ENCODE data around the gene RBM26.

RBM26 gene

DNA sequence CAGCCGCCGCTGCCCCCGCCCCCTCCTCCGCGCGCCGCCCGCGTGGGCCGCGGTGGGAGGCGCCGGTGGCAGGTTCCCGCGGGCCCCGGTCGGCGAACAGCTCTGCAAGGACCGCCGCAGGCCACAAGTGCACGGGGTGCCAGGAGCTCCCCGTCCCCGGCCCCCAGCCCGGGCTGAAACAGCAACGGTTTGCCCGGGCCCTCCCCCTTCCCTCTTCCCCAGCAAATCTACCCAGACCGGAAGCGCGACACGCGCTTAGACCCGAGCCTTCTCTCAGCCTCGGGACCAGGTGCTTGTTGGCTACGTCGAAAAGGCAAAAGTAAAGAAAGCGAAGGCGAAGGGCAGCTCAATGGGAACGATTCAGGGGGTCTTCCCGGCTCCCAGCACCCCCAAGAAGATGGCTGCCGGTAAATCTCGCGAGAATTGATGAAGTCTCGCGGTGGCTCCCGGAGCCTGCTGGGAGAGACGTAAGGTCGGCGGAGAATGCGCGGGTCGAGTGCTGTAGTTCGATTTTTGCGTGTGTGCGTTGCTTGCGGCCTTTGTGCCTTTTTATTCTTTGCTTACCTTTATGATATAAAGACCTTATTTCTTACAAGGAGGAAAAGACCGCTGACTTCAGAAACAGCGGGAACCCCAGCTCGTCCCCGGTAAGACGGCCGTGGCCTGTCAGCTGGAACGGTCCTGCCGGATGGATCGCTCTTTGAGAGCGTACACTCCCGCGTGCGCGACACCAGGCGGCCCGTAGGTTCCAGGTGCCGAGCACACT is at the start of gene RBM26:
TSS of gene RBM26 (minus strand) at position 425 of the 766 bp plus-strand sequence. CDS start 481 bp downstream, outside the sequence.
- peak; percentile 94 for DNase-seq

GRCh38 chr13:79455331-79455730 is 49.3 kb upstream of the RBM26 start:
- no peak for DNase-seq

DNA sequence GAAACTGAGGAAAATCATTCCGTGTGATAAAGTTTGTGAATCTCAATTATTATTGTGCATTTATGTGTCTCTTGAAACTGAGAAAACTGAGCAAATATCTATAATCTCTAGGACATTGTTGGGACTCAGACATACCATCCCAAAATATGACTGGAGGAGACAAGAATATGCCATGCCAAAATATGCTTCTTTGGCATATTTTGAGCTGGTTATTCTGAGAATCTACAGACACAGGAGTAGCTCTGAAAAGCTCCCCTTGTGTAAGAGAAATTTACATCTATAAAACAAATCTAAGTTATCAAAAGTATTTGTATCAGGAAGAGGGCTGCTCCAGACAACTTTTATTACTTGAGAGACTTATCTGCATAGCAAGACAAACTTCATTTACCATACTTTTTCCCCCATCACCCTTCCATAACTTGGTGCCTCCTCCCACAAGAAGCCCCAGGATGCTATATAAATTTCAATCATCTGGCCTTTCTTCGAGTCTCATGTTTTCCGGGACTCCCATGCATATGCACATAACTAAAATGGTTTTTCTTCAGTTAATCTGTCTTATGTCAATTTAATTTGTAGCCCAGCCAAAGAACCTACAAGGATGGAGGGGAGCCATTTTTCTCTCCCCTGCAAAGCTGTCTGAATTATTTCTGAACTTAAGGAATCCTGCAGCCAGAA is 46.3 kb upstream of the RBM26 start:
- no peak for DNase-seq

GRCh38 chr13:79451500-79451962 is 45.5 kb upstream of the RBM26 start:
- DNase-seq, result peak; percentile 84 to 90

GRCh38 chr13:79450110-79450509 is 44.1 kb upstream of the RBM26 start:
- DNase-seq, result no peak

GRCh38 chr13:79448413-79448812 is 42.4 kb upstream of the RBM26 start:
- DNase-seq, result no peak

- DNase-seq, result no peak
These were observed 41.7 kb upstream of the RBM26 start for GRCh38 chr13:79447741-79448140.

DNA sequence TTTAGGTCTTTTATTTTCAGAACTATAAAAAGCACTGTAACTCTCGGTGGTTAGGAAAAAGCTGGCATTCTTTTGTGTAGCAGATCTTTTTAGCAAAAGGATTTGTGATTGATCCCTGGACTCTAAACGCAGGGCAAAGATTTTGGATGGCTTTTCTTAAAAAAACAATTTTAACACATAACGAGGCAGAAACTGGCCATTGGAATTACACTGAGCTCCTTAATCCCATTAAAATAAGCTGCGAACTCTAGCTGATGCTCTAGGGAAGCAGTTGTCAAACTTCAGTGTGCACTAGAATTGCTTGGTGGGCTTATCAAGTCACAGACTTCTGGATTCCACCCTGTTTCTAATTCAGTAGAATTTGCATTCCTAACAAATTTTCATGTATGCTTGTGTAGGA is 41.1 kb upstream of the RBM26 start:
- DNase-seq, result no peak

- peak in 1 of 2 donors; percentile 13 for DNase-seq
These were observed 40.1 kb upstream of the RBM26 start for GRCh38 chr13:79445968-79446645.

GRCh38 chr13:79442706-79443105 is 36.7 kb upstream of the RBM26 start:
- no peak for DNase-seq

- no peak for DNase-seq
These were observed 36.2 kb upstream of the RBM26 start for GRCh38 chr13:79442221-79442620.

GRCh38 chr13:79440958-79441528 is 35.0 kb upstream of the RBM26 start:
- no peak for DNase-seq

- no peak for DNase-seq
These were observed 33.2 kb upstream of the RBM26 start for GRCh38 chr13:79439275-79439674.

GRCh38 chr13:79435561-79435990 is 29.5 kb upstream of the RBM26 start:
- DNase-seq, result no peak

- no peak for DNase-seq
These were observed 28.5 kb upstream of the RBM26 start for GRCh38 chr13:79434556-79434955.

GRCh38 chr13:79432992-79433391 is 26.9 kb upstream of the RBM26 start:
- DNase-seq, result no peak

- DNase-seq, result no peak
These were observed 26.0 kb upstream of the RBM26 start for GRCh38 chr13:79432086-79432485.

- no peak for DNase-seq
These were observed 23.3 kb upstream of the RBM26 start for GRCh38 chr13:79429309-79429708.

DNA sequence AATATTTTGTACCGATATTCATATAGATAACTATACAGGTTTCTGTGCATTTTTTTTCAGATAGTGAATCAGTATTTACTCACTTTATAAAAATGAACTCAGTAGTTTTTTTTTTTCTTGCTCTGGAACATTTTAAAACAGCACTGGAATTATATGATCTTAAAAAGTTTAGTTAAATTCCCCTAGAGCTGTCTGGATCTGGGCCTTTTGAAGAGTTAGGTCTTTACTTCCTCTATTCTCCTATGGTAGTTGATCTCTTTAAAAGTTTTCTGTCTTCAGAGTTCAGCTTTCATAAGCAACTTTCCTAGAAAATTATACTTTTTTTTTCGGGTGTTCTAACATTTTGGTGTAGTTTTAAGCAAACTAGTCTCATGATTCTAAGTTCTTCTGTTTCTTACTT is 21.8 kb upstream of the RBM26 start:
- DNase-seq, result no peak

GRCh38 chr13:79427265-79427664 is 21.2 kb upstream of the RBM26 start:
- DNase-seq, result no peak

GRCh38 chr13:79423801-79424642 is 18.0 kb upstream of the RBM26 start:
- DNase-seq, result no peak

DNA sequence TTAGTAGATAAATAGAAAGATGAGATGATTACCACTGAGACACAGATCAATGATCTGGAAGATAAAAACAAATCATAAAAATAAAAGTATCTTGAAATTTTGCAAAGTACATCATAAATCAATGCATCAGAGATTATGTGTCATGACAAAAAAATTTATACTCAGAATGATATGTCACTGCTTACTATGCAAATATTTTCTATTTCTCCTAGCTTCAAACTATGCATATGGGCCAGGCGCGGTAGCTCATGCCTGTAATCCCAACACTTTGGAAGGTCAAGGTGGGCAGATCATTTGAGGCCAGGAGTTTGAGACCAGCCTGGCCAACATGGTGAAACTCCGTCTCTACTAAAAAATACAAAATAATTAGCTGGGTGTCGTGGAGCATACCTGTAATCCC is 17.3 kb upstream of the RBM26 start:
- no peak for DNase-seq
